Limb (tissue), 2 donors: Measurements from ENCODE around the gene KYAT1.

Experiments used
- DNase-seq, 2 donors: peaks; one replicate each; pipeline ENCODE4 v3.0.0-alpha.2; 2016; ENCODE audit errors: extremely low spot score in 2 of 2

KYAT1 gene

GRCh38 chr9:128785427-128785826 is 96.3 kb downstream of the KYAT1 start:
- no peak for DNase-seq
